ENCODE results near the gene SDK1.
"Not testable (repeated sequence)": the region's sequence is repeated elsewhere in the genome, so short reads cannot be mapped to it uniquely, and the experiment has no call there.

The SDK1 gene

DNA sequence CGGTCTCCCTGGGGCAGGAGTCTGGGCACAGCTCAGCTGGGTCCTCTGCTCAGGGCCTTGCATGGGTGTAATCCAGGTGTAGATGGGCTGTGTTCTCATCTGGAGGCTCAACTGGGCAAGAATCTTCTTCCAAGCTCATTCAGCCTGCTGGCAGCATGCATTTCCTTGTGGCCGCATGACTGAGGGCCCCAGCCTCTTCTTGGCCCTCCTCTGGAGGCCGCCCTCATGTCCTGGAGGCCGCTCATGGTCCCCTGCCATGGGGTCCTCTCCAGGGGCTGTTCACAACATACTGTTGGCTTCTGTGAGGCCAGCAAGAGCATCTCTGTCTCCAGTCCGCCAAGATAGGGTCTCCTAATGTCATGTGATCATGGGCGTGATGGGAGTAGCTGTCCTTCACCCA is 943.6 kb downstream of the SDK1 start:
- no peak for DNase-seq

DNA sequence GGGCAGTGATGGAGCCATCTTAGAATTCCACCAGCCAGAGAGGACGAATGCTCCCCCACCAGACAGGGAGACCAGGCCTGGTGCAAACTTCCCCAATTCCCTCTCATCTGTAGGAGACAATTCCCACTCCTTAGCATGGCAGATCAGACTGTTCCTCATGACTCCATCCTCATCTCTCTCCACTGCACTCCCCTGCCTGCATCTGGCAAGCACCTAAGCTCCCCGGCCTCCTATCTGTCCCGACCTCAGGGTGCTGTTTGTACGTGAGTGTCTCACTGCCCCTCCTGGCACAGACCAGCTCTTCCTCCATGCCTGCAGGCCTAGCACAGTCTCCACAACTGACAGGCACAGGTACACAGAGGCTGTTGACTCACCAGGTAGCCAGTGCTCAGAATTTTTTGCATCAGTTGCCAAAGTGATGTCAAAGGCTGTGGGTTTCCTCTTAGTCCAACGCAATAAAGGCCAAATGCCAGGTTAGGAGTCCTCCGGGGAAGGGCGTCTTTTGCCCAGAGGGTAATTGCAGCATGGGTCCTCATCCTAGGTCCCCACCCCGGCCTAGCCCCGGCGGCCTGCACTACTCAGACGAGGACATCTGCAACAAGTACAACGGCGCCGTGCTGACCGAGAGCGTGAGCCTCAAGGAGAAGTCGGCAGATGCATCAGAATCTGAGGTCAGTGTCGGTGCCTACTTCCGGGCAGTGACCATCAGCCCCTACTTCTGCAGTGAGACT is 944.2 kb downstream of the SDK1 start:
- DNase-seq = no peak

DNA sequence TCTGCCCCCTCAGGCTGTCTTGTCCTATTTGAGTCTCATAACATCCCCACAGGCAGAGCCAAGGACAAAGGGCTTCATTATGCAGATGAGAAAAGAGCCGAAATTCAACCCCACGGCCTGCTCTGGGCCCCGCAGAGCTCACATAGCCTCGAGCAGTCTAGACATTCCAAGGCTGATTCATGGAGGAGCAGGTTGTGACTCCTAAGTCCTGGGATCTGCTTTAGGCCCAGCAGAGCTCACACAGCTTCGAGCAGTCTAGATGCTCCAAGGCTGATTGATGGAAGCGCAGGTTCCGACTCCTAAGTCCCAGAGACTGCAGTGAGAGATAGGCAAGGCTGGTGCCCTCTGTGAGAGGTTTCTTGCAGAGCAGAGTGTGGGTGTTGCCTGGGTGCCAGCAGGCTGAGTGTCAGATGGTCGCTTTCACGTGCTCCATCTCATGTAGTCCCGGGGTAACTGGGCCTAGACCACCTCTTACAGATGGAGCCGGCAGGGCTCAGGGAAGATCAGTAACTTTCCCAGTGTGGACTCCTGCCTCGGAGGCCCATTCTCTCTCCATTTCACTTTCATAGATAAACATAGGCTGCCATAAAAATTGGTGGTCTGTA is 944.9 kb downstream of the SDK1 start:
- no peak for DNase-seq

DNA sequence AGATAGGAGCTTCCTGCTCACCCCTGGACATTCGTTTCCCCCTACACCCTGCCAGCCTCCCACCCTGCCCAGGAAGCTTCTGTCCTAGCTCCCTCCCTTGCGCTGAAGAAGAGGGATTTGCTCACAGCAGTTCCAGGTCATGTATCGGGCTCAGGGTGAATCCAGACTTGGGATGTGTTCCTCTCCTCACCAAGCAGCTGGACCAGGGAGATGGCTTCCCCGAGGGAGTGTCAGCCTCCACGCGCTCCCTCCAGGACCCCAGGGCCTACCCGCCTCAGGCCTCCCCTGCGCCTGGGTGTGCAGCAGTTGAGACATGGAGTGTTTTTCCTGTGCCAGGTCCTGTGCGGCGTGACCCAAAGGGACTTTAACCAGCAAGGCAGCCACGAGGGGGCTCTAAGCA is 945.5 kb downstream of the SDK1 start:
- no peak for DNase-seq

- DNase-seq = no peak
These were observed 946.2 kb downstream of the SDK1 start for GRCh38 chr7:4247106-4247876.

DNA sequence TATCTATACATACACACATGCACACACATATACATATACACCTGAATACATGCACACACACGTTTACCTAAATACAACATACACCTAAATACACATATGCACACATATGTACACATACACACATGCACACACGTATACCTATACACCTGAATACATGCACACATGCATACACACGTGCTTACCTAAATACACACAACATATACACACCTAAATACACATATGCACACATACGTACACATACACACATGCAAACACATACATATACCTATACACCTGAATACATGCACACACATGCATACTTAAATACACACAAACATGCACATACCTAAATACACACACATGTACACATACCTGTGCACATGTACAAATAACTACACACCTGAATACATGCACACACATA is 947.2 kb downstream of the SDK1 start:
- no peak for DNase-seq

- DNase-seq = no peak
These were observed 948.2 kb downstream of the SDK1 start for GRCh38 chr7:4249241-4249640.

- no peak for DNase-seq
These were observed 954.3 kb downstream of the SDK1 start for GRCh38 chr7:4255336-4255735.

DNA sequence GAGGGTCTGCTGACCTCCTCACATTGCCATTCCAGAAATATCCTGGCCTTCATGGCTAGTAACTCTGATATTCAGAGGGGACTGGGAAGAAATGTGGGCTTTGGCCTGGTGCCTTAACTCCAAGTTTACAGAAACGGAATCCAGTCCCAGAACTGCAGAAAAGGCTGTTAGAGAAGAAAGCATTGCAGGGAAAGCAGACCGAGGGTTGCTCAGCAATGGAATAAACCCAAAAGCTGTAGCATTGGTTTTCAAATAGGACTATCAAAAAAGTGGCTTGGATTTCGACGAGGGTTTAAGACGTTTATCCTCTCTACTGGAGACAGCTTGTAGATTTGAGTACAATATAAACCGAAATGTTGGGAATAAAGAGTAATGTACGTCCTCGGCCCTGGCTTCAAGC is 955.2 kb downstream of the SDK1 start:
- DNase-seq = no peak

DNA sequence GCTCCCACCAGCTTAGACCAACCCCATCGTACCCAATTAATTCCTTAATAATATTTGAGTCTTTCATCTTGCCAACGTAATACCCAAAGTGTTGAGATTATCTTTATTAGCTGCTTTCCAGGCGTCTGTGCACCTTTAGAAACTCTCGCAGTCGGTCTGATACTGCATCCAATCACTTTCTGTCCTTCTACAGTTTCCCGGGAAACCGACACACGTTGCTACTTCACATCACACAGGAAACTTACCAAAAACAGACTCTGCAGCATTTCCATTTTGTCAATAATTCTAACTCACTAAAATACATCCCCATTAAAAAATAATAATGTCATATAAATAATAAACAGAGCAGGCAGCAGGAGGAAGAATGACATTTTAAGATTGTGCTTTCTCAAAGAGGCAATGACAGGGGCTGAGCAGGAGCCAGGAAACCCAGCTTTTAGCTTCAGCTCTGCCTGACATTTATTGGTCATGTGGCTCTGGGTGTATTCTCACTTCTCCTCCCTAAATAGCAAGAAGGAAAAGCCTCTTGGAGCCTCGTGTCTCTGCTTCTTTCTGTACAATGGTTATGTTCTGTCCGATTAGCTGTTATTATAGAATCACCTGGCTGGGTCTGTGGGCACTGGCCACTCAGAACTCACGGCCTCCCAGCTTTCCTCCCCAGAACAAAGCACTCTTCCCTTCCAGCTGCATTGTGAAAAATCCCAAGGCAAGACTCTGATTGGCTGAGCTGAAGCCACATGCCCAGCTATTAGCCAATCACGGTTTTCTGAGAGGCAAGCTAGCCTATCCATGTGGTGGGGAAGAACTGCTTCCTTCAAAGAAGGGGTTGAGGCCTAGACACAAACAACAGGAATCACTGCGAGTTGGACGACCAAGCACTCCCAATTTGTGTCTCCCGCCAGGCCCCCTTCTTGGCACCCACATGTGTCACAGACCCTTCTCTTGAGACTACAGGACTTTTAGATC is 956.4 kb downstream of the SDK1 start:
- no peak for DNase-seq

DNA sequence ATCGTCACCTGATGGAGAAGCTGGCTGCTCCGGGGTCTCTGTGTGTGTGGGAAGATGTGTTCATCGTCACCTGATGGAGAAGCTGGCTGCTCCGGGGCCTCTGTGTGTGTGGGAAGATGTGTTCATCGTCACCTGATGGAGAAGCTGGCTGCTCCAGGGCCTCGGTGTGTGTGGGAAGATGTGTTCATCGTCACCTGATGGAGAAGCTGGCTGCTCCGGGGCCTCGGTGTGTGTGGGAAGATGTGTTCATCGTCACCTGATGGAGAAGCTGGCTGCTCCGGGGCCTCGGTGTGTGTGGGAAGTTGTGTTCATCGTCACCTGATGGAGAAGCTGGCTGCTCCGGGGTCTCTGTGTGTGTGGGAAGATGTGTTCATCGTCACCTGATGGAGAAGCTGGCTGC is 959.1 kb downstream of the SDK1 start:
- not testable (repeated sequence) for DNase-seq

DNA sequence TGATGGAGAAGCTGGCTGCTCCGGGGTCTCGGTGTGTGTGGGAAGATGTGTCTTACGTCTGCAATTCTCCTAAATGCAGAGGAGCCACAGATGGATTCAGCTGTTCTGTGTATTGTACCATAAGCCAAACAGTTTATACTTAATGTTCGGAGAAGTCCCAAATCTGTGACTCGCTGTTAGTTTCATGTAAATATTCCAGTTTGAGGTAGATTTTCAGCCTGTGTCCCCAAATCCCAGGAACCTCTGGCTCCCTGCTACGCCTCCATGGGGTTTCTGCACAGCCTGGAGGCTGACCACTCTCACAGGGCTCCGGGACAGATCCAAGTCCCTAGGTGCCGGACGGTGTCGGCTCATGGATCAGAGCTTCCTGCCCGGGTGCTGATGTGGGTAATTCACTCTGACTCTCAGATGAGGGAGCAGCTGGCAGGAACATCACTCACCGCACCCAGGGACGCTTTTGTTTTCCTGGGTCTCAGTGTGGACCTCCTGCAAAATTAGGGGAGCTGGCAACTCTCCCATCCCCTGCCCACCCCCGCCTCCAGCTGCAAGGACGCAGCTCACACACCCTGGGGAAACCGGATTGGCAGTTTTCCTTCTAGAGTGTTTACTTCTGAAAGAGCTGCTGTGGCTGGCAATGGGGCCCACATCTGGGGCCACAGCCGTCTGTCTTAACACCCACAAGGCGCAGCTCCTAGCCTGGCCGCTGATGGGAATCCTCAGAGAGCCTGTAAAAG is 960.0 kb downstream of the SDK1 start:
- no peak for DNase-seq

DNA sequence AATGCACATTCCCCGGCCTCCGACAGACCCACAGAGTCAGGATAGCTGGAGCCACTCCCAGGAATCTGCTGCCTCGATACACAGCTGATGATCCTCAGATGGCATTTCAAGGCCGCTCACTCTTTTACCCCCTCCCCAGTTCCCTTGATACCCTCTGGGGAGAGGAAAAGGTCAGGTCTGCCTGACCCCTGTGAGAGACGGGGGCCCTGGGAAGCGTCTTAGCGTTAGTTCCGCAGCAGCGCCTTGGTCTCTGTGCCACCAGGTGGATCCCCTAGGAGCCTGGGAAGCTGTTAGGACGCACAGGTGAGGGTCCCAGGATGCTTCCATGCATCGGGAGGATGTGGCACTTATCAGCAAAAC is 960.5 kb downstream of the SDK1 start:
- no peak for DNase-seq

GRCh38 chr7:4264206-4264605 is 963.2 kb downstream of the SDK1 start:
- DNase-seq = not testable (repeated sequence)

- no peak for DNase-seq
These were observed 964.0 kb downstream of the SDK1 start for GRCh38 chr7:4265066-4265465.

GRCh38 chr7:4265676-4266075 is 964.6 kb downstream of the SDK1 start:
- DNase-seq = no peak

- DNase-seq = no peak
These were observed 965.4 kb downstream of the SDK1 start for GRCh38 chr7:4266270-4267040.

DNA sequence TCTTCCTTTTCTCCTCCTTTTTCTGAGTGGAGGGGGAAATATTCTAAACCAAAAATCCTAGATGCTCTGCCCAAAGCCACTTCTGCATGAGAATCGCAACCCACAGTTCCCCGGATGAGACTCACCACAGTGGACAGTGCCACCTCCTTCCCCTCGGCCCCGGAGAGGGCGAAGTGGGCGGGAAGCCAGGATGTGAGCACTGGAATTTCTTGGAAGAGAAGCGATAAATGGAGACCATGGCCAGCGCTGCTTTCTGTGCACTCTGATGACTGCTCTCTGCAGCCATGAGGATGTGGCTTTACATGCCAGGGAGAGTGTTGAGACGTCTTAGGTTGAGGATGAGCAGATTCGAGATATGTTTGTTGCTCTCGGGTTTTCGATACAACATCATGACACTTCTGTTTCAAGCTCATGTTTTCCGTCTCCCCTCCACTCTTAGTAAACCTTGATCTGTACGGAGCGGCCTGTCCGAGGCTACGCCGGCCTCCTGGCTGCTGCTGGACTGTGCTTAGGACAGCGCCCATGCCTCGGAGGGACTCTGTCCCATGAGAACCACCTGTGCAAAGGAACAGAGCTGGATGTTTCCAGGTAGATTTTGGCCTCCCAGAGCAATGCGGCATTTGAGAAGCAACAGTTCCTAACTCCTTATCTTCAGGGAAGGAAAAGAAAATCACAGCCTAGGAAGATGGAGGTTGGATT is 966.4 kb downstream of the SDK1 start:
- DNase-seq = no peak

DNA sequence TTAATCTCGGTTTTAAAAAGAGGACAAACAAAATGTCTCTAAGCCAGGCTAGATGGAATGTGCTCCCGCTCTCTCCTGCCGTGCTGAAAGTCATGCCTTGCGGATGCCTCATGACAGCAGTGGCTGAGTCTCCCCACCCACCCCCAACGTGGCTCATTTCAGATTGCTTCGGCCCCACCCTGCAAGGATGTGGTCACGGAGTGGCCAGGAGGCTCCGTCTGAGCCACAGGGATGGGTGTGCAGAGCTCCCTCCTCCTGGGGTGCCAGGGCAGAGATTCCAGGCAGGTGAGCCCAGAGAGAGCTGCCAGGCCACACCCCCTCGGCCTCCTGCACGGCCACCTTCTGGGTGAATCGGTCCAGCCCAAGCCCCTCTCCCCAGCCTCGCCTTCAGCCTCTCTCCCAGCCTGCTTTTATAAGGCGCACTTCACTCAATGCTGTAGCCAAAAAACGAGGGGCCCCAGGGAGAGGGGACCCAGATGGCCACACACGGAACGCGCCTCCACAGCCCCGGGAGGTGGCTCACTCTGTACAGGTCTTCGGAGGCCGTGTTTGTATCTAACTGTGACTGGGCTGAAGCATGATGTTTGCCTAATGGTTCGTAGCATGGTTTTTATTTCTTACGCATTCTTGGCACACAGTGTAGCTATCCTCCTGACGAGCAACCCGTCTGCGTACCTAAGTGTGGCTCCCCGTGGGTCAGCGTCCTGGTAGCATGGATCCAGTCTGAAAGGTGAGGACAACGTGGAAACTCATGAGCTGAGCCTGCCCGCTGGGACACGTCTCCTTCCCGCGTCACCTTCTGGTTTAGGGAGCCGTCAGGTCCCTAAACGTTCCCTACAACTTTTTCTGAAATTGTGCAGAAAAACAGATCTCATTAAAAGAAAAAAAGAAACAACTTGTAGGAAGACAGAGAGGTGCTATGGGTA is 967.3 kb downstream of the SDK1 start:
- DNase-seq = no peak

GRCh38 chr7:4269086-4269485 is 968.0 kb downstream of the SDK1 start:
- DNase-seq = no peak
